DMS53 treated with DMSO at 0.1 percent for 48 hours (cell line): ENCODE measurements around the gene SRSF4.

Source experiments
- DNase-seq: peaks from one replicate; lab custom pipeline; 2025; ENCODE audit not compliant: unreplicated experiment; lab: John Stamatoyannopoulos, UW

SRSF4 gene

GRCh38 chr1:29099286-29099685, 82.4 kb downstream of the SRSF4 start:
- no peak for DNase-seq
